Trophoblast cell (in vitro differentiated cells and primary cell): ENCODE data around the gene SLC7A8.

ENCODE experiments used
- DNase-seq, 2 donors: peaks; one replicate each; pipeline ENCODE4 v3.0.0-alpha.2; 2016
- H2AFZ ChIP-seq: 2 replicates; pipeline ENCODE4 v1.6.1; 2013; ENCODE audit warnings: low read length, moderate library complexity, mild to moderate bottlenecking; ENCODE audit not compliant: insufficient read depth, poor library complexity
- H2AK5ac ChIP-seq: 2 replicates; pipeline ENCODE4 v1.6.1; 2013; ENCODE audit warnings: mild to moderate bottlenecking, low read length
- H2BK120ac ChIP-seq: 2 replicates; pipeline ENCODE4 v1.6.1; 2013; ENCODE audit warnings: low read length, mild to moderate bottlenecking, moderate library complexity; ENCODE audit not compliant: insufficient read depth, poor library complexity
- H2BK12ac ChIP-seq: 2 replicates; pipeline ENCODE4 v1.6.1; 2013; ENCODE audit warnings: mild to moderate bottlenecking, low read length, moderate library complexity
- H2BK5ac ChIP-seq: 2 replicates; pipeline ENCODE4 v1.6.1; 2013; ENCODE audit warnings: low read length, low read depth, moderate library complexity, mild to moderate bottlenecking; ENCODE audit not compliant: poor library complexity
- H3K14ac ChIP-seq: 2 replicates; pipeline ENCODE4 v1.6.1; 2013; ENCODE audit warnings: mild to moderate bottlenecking, low read length
- H3K18ac ChIP-seq: 2 replicates; pipeline ENCODE4 v1.6.1; 2013; ENCODE audit warnings: mild to moderate bottlenecking, low read length
- H3K23ac ChIP-seq: 2 replicates; pipeline ENCODE4 v1.6.1; 2013; ENCODE audit warnings: low read length
- H3K27ac ChIP-seq: 2 replicates; pipeline ENCODE4 v1.5.1; 2013; ENCODE audit warnings: low read depth, mild to moderate bottlenecking, inconsistent platforms, low read length, moderate library complexity
- H3K27me3 ChIP-seq: 2 replicates; pipeline ENCODE4 v1.6.1; 2013; ENCODE audit warnings: inconsistent platforms, mild to moderate bottlenecking, low read length, moderate library complexity; ENCODE audit not compliant: insufficient read depth
- H3K36me3 ChIP-seq, 2 experiments: 1 replicate in 1 of 2; 2 replicates in 1 of 2; pipeline ENCODE4 v1.6.1; 2013; ENCODE audit warnings: low read length in 2 of 2, mild to moderate bottlenecking in 2 of 2, moderate library complexity in 1 of 2; ENCODE audit not compliant: insufficient read depth in 2 of 2, control insufficient read depth in 1 of 2
- H3K4ac ChIP-seq: 2 replicates; pipeline ENCODE4 v1.6.1; 2013; ENCODE audit warnings: low read depth, mild to moderate bottlenecking, low read length, moderate library complexity
- H3K4me1 ChIP-seq, 2 experiments: 1 replicate in 1 of 2; 2 replicates in 1 of 2; pipeline ENCODE4 v1.6.1; 2013; ENCODE audit warnings: low read length in 2 of 2, mild to moderate bottlenecking in 2 of 2, moderate library complexity in 1 of 2; ENCODE audit not compliant: insufficient read depth in 2 of 2, control insufficient read depth in 1 of 2
- H3K4me2 ChIP-seq: 2 replicates; pipeline ENCODE4 v1.6.1; 2013; ENCODE audit warnings: inconsistent platforms, mild to moderate bottlenecking, low read length, moderate library complexity
- H3K4me3 ChIP-seq: 2 replicates; pipeline ENCODE4 v1.5.1; 2013; ENCODE audit warnings: mild to moderate bottlenecking, low read depth, low read length, inconsistent platforms
- H3K79me1 ChIP-seq: one replicate; pipeline ENCODE4 v1.6.1; 2013; ENCODE audit warnings: low read length
- H3K79me2 ChIP-seq: 2 replicates; pipeline ENCODE4 v1.6.1; 2013; ENCODE audit warnings: low read length, mild to moderate bottlenecking; ENCODE audit not compliant: control insufficient read depth, insufficient read depth, poor library complexity
- H3K9ac ChIP-seq: 2 replicates; pipeline ENCODE4 v1.6.1; 2013; ENCODE audit warnings: mild to moderate bottlenecking, low read length
- H3K9me3 ChIP-seq: 2 replicates; pipeline ENCODE4 v1.6.1; 2013; ENCODE audit warnings: low read depth, mild to moderate bottlenecking, control low read depth, inconsistent platforms, low read length; ENCODE audit not compliant: insufficient read depth
- H4K12ac ChIP-seq: 2 replicates; pipeline ENCODE4 v1.6.1; 2013; ENCODE audit warnings: low read depth, mild to moderate bottlenecking, low read length, moderate library complexity
- H4K8ac ChIP-seq: 2 replicates; pipeline ENCODE4 v1.6.1; 2013; ENCODE audit warnings: low read depth, mild to moderate bottlenecking, low read length, moderate library complexity
- H4K91ac ChIP-seq: one replicate; pipeline ENCODE4 v1.6.1; 2013; ENCODE audit warnings: low read depth, mild to moderate bottlenecking, low read length, moderate library complexity
- WGBS: extraction: QIAGEN DNeasy Blood & Tissue Kit; methylation state at CpG from one replicate; pipeline ENCODE4 v1.1.7; 2013; ENCODE audit warnings: missing lambda C conversion rate; ENCODE audit not compliant: insufficient read length, insufficient coverage; ENCODE audit errors: extremely low coverage; 5-methylcytosine and 5-hydroxymethylcytosine counted together

SLC7A8 gene

DNA sequence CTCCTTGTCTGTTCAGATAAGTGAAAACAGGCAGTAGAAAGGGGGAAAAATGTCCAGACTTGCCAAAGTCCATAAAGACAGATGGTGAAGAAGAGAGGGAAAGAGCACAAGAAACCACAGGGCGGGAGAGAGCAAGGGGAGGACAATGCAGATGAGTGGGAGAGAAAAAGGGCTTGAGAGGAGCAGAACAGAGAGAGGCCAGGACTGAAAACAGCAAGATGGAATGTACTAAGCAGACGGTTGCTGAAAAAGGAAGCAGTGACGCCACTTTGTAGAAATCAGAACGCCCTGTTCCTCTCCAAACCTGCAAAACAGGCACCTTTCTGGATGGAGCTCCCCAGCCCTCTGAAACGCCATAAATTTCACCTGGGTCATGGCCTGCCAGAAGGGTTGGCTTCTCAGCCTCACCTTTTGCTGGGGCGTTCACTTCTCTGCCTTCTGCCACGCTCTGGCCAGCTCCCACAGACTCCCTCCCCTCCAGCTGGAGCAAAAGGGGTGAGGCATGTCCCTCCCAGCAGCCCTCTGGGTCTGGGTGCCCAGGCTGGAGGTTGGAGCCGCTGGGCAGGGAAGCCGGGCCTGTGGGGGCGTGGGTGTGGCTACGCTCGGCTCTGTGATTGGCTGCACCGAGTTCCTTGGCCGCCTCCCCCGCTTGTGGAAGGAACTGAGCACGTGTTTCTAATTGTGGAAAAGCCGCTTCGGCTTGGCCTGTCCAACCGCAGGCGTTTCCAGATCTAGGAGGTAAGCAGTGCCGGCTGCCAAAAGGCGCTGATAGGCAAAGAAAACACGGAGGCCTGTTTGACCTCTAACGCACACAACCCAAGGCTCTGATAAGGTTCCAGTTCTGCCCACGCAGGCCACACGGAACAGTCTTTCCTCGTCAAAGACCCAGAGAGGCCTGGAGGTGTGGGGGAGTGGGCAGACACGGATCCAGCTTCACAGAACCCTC is 29.3 kb downstream of the SLC7A8 start:
- Histone ChIP-seq H3K14ac (peak overlapping the region; percentile 29), H2BK5ac (peak overlapping the region; percentile 19), H3K18ac (peak overlapping the region; percentile 2), H2AFZ (peak overlapping the region; percentile 19), H3K36me3 (peaks cover 3 to 10% of the 10 kb centered on the region in 2 experiments), H3K79me1 (peaks cover 12% of the 10 kb centered on the region), H3K23ac (no peak overlapping the region), H3K27ac (peak overlapping the region; percentile 65), H3K4me1 (peaks cover 18 to 27% of the 10 kb centered on the region in 2 experiments), H4K12ac (peak overlapping the region; percentile 9), H3K4ac (no peak overlapping the region), H4K91ac (peak overlapping the region; percentile 26), H4K8ac (peak overlapping the region; percentile 7), H2AK5ac (peak overlapping the region; percentile 68), H3K4me3 (no peak overlapping the region), H3K9ac (no peak overlapping the region), H2BK12ac (peak overlapping the region; percentile 47), H3K27me3 (no peaks in the 10 kb centered on the region), H3K4me2 (no peak overlapping the region), H3K79me2 (no peaks in the 10 kb centered on the region), H2BK120ac (peak overlapping the region; percentile 0), H3K9me3 (no peaks in the 10 kb centered on the region)
- DNase-seq: peak in 1 of 2 donors; percentile 52
- no CpG with 5 or more reads among the region's 28 CpGs for WGBS

DNA sequence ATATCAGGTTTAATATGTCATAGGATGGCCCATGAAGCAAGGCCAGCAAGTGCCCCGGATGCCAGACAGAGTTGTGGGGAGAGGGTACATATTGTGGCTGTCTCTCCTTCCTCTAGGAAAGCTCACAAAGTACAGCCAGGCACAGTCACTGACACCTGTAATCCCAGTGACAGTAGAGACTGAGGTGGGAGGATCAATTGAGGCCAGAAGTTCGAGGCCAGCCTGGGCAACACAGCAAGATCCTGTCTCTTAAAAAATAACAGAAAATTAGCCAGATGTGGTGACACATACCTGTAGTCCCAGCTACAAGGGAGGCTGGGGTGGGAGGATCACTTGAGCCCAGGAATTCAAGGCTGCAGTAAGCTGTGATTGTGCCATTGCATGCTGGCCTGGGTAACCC is 32.1 kb downstream of the SLC7A8 start:
- no peak overlapping the region for H3K23ac ChIP-seq
- H3K36me3 ChIP-seq: peaks cover 3 to 10% of the 10 kb centered on the region in 2 experiments
- no peak overlapping the region for H3K18ac ChIP-seq
- H3K79me2 ChIP-seq: no peaks in the 10 kb centered on the region
- H3K27me3 ChIP-seq: no peaks in the 10 kb centered on the region
- no peak overlapping the region for H3K14ac ChIP-seq
- no peak overlapping the region for H4K91ac ChIP-seq
- H3K27ac ChIP-seq: no peak overlapping the region
- no peak overlapping the region for H3K4me3 ChIP-seq
- H3K4ac ChIP-seq: no peak overlapping the region
- no peak overlapping the region for H2AFZ ChIP-seq
- no CpG with 5 or more reads among the region's 2 CpGs for WGBS
- no peak overlapping the region for H2BK120ac ChIP-seq
- no peak overlapping the region for H2BK5ac ChIP-seq
- peaks cover 18% of the 10 kb centered on the region for H3K79me1 ChIP-seq
- H4K8ac ChIP-seq: no peak overlapping the region
- H3K4me1 ChIP-seq: peaks cover 21 to 37% of the 10 kb centered on the region in 2 experiments
- no peak overlapping the region for H2AK5ac ChIP-seq
- no peak for DNase-seq
- H3K9me3 ChIP-seq: no peaks in the 10 kb centered on the region
- H2BK12ac ChIP-seq: no peak overlapping the region
- no peak overlapping the region for H3K4me2 ChIP-seq
- no peak overlapping the region for H3K9ac ChIP-seq
- H4K12ac ChIP-seq: no peak overlapping the region

GRCh38 chr14:23149745-23150144 is 33.7 kb downstream of the SLC7A8 start:
- H3K14ac ChIP-seq: no peak overlapping the region
- H3K9me3 ChIP-seq: no peaks in the 10 kb centered on the region
- peaks cover 18% of the 10 kb centered on the region for H3K79me1 ChIP-seq
- H4K12ac ChIP-seq: no peak overlapping the region
- no peak overlapping the region for H3K23ac ChIP-seq
- H3K27me3 ChIP-seq: no peaks in the 10 kb centered on the region
- H3K4me3 ChIP-seq: no peak overlapping the region
- no peak for DNase-seq
- no peaks in the 10 kb centered on the region for H3K79me2 ChIP-seq
- H2AK5ac ChIP-seq: no peak overlapping the region
- H3K36me3 ChIP-seq: peaks cover 3 to 10% of the 10 kb centered on the region in 2 experiments
- no peak overlapping the region for H2BK120ac ChIP-seq
- no peak overlapping the region for H3K4ac ChIP-seq
- no peak overlapping the region for H3K18ac ChIP-seq
- H4K91ac ChIP-seq: no peak overlapping the region
- H3K4me1 ChIP-seq: peaks cover 20 to 37% of the 10 kb centered on the region in 2 experiments
- no peak overlapping the region for H2AFZ ChIP-seq
- no peak overlapping the region for H3K4me2 ChIP-seq
- no peak overlapping the region for H2BK12ac ChIP-seq
- H2BK5ac ChIP-seq: no peak overlapping the region
- no peak overlapping the region for H3K9ac ChIP-seq
- H3K27ac ChIP-seq: no peak overlapping the region
- no peak overlapping the region for H4K8ac ChIP-seq

GRCh38 chr14:23148591-23149249 is 34.7 kb downstream of the SLC7A8 start:
- no peak overlapping the region for H3K9ac ChIP-seq
- H2AFZ ChIP-seq: no peak overlapping the region
- peak overlapping the region; percentile 33 for H4K12ac ChIP-seq
- H3K79me1 ChIP-seq: peaks cover 9% of the 10 kb centered on the region
- no peaks in the 10 kb centered on the region for H3K27me3 ChIP-seq
- H3K36me3 ChIP-seq: peaks cover 3% of the 10 kb centered on the region in 2 experiments
- H3K4me1 ChIP-seq: peaks cover 11 to 28% of the 10 kb centered on the region in 2 experiments
- no peak overlapping the region for H3K4me3 ChIP-seq
- H3K14ac ChIP-seq: peak overlapping the region; percentile 63
- H3K27ac ChIP-seq: peak overlapping the region; percentile 56
- H4K8ac ChIP-seq: no peak overlapping the region
- no peak overlapping the region for H2BK12ac ChIP-seq
- no CpG with 5 or more reads among the region's 5 CpGs for WGBS
- DNase-seq: peak in 1 of 2 donors; percentile 29
- H2AK5ac ChIP-seq: no peak overlapping the region
- no peak overlapping the region for H3K4ac ChIP-seq
- no peaks in the 10 kb centered on the region for H3K79me2 ChIP-seq
- peak overlapping the region; percentile 68 for H2BK5ac ChIP-seq
- no peak overlapping the region for H3K18ac ChIP-seq
- peak overlapping the region; percentile 69 for H2BK120ac ChIP-seq
- H3K23ac ChIP-seq: no peak overlapping the region
- H4K91ac ChIP-seq: peak overlapping the region; percentile 66
- H3K9me3 ChIP-seq: no peaks in the 10 kb centered on the region
- H3K4me2 ChIP-seq: no peak overlapping the region
